SU-DHL-6 (cell line): Measurements from ENCODE around the gene MRM2.

ENCODE experiments used
- EZH2phosphoT487 ChIP-seq: fragments of 200-600 bp; sonication (generic), shearing (Covaris generic); conservative IDR thresholded peaks from 2 replicates; pipeline ENCODE4 v1.6.1; 2018; ENCODE audit warnings: mild to moderate bottlenecking, antibody characterized with exemption, low read length, moderate library complexity, mixed read lengths
- TF ChIP-seq, protein P1 (sequence below): fragments of 200-600 bp; sonication (generic); IDR thresholded peaks from one replicate; pipeline ENCODE4 v1.5.1; 2017; ENCODE audit warnings: antibody characterized with exemption, mild to moderate bottlenecking, low read length, moderate library complexity; ENCODE audit not compliant: insufficient read depth, poor library complexity, severe bottlenecking

DNA sequence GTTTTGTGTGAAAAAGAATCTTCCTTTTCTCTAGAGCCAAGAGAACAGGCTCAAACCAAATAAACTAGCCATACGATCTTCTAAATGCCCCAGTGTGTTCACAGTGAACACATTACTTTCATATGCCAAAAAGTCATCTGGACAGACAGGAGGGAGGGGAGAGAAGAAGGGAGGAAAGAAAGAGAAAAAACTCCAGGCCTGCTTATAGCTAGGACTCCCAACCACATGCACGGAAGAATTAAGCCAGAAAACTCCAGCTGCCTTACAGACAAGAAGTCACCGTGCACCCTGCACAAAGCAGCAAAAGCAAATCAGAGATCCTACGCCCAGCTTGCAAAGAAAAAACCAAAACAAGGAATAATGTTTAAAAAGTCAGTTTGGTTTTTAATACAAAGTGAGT, 37.9 kb upstream of the MRM2 start:
- TF ChIP-seq, protein P1, sequence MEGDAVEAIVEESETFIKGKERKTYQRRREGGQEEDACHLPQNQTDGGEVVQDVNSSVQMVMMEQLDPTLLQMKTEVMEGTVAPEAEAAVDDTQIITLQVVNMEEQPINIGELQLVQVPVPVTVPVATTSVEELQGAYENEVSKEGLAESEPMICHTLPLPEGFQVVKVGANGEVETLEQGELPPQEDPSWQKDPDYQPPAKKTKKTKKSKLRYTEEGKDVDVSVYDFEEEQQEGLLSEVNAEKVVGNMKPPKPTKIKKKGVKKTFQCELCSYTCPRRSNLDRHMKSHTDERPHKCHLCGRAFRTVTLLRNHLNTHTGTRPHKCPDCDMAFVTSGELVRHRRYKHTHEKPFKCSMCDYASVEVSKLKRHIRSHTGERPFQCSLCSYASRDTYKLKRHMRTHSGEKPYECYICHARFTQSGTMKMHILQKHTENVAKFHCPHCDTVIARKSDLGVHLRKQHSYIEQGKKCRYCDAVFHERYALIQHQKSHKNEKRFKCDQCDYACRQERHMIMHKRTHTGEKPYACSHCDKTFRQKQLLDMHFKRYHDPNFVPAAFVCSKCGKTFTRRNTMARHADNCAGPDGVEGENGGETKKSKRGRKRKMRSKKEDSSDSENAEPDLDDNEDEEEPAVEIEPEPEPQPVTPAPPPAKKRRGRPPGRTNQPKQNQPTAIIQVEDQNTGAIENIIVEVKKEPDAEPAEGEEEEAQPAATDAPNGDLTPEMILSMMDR, result no peak
- TF ChIP-seq EZH2phosphoT487, result no peak
